ENCODE measurements around the gene LPIN1.

Gene LPIN1

GRCh38 chr2:11870584-11870983, 124.2 kb downstream of the LPIN1 start:
- no peak for DNase-seq

GRCh38 chr2:11871421-11871820, 125.0 kb downstream of the LPIN1 start:
- no peak for DNase-seq

- no peak for DNase-seq
These were observed 126.0 kb downstream of the LPIN1 start for GRCh38 chr2:11872247-11872947.

GRCh38 chr2:11872948-11873269, 126.5 kb downstream of the LPIN1 start:
- no peak for DNase-seq

- peak; percentile 13 for DNase-seq
These were observed 127.1 kb downstream of the LPIN1 start for GRCh38 chr2:11873356-11874154.

- no peak for DNase-seq
These were observed 128.4 kb downstream of the LPIN1 start for GRCh38 chr2:11874861-11875260.

- DNase-seq = no peak
These were observed 129.0 kb downstream of the LPIN1 start for GRCh38 chr2:11875481-11875880.

- DNase-seq = no peak
These were observed 130.0 kb downstream of the LPIN1 start for GRCh38 chr2:11876436-11876835.

GRCh38 chr2:11876889-11877288, 130.5 kb downstream of the LPIN1 start:
- no peak for DNase-seq
